HS-27A (cell line): ENCODE results near the gene MGP.

ENCODE experiments used
- DNase-seq: peaks from one replicate; pipeline ENCODE4 v3.0.0-alpha.2; 2012; ENCODE audit warnings: low read depth, missing footprints

The MGP gene

DNA sequence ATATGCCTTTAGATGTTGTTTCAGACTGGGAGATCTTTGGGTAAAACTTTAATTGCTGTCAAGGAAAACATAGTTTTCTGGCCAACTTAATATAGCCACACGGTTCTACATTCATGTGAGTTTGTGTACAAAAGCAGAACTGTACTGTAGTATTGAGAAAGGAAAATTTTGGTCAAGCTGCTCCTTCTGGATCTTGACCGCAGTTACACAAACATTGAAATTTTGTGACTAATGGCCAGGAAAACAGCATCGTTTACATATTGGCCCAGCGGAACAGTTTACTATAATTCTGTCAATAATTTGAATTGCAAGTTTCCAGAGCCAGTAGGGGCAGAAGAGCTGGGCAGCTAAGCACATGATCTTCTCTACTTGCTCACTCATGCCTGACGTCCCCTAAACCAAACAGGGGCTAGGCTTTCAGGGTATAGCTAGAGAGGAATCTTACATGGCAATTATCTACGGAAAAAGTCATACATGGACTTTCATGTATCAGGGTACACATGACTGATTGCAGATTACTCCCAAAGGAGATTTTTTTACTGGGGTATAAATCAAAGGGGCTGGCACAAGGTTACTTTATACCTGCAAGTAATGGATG is 31.0 kb downstream of the MGP start:
- DNase-seq: no peak

- no peak for DNase-seq
Measured at GRCh38 chr12:14853961-14854360, 31.7 kb downstream of the MGP start.

GRCh38 chr12:14852880-14853279 is 32.8 kb downstream of the MGP start:
- DNase-seq: no peak

- DNase-seq: no peak
Measured at GRCh38 chr12:14850929-14851663, 34.6 kb downstream of the MGP start.

GRCh38 chr12:14849661-14850060 is 36.0 kb downstream of the MGP start:
- no peak for DNase-seq

- DNase-seq: no peak
Measured at GRCh38 chr12:14846876-14847580, 38.6 kb downstream of the MGP start.

- no peak for DNase-seq
Measured at GRCh38 chr12:14846042-14846587, 39.5 kb downstream of the MGP start.

- DNase-seq: no peak
Measured at GRCh38 chr12:14845350-14845750, 40.3 kb downstream of the MGP start.

GRCh38 chr12:14844401-14844800 is 41.3 kb downstream of the MGP start:
- no peak for DNase-seq

GRCh38 chr12:14843425-14843887 is 42.2 kb downstream of the MGP start, which contains the start of gene ART4:
ART4 (minus strand) TSS chr12:14843526; CDS start chr12:14843113, 413 bp downstream.
- DNase-seq: no peak

GRCh38 chr12:14842315-14842714 is 43.3 kb downstream of the MGP start:
- no peak for DNase-seq

DNA sequence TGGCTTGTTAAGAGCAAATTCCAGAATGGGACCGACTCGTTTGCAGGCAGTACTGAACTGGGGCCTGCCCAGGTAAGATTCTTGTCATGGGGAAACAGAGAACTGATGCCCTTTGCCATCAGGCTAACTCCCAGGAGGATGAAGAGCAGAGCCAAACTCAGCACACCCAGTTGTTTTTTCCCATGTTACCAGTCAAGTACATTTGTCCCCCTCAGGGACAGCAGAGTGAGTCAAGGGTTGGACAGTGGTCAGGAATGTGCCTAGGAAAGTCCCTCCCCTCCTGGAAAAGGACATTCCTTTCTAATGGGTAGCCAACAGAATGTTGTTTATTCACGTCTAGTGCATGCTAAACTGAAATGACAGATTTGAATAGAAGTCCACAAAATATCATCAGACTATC is 43.9 kb downstream of the MGP start:
- peak; percentile 78 for DNase-seq

DNA sequence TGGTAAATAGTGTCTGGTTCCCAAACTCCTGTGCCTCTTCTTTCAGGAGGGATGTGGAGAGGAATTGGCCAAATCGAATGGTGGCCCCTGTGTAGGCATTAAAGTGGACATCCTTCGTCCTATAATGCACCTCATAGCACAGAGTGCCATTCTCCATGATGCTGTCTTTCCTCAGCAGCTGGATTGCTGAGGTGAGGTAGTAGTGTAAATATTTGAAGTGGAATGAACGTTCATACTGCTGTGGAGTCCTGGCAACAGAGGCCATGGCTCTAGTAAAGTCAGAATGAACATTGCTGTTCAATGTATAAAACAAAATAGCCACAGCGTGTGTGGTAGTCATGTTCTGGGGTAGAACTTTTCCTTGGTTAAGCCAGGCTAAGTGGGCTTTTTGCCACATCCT is 45.0 kb downstream of the MGP start:
- no peak for DNase-seq

GRCh38 chr12:14839262-14839661 is 46.4 kb downstream of the MGP start:
- no peak for DNase-seq

GRCh38 chr12:14836336-14837210 is 49.1 kb downstream of the MGP start:
- DNase-seq: peak; percentile 89

GRCh38 chr12:14834509-14834908 is 51.1 kb downstream of the MGP start:
- DNase-seq: no peak

DNA sequence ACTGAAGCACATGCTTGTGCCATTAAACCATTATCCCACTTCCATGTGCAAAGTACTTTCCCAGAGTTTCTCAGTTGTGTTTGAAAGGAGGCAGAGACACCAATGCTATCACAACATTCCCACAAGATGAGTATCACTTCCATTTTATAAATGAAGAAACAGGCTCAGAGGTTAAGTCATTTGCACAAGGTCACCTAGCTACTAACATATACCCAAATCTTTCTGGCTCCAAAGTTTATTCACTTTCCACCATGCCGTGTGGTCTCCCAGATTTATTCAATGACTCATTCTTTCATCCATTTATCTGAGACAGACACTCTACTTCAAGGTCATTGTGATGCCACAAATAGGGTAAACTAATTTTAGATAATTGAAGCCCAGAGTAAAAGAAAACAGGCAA is 51.7 kb downstream of the MGP start:
- DNase-seq: no peak

DNA sequence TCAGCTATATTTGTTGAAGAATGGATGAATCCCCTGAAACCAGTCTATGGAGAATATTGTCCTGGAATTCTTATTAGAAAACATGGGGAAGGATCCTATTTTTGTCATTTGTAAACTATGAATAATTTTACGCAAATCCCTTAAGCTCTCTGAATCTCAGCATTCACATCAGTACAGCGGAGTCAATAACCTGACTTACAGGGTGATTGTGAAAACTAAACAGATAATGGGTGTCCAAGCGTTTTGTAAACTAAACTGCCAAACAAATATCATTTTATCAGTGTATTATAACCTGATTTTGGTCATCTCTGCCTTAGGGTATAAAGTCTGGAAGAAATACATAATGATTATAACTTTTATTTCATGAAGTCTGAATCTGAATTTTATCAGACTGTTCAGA is 52.3 kb downstream of the MGP start:
- DNase-seq: no peak
